Activated CD4-positive, CD25-positive, alpha-beta regulatory T cell treated with anti-CD3 and anti-CD28 coated beads, Interleukin-2, amount 50 U/mL, for 72 hours (primary cell): Measurements from ENCODE around the gene SPACDR.

Source experiments
- DNase-seq: peaks from one replicate; pipeline ENCODE4 v3.0.0; 2021

The SPACDR gene

DNA sequence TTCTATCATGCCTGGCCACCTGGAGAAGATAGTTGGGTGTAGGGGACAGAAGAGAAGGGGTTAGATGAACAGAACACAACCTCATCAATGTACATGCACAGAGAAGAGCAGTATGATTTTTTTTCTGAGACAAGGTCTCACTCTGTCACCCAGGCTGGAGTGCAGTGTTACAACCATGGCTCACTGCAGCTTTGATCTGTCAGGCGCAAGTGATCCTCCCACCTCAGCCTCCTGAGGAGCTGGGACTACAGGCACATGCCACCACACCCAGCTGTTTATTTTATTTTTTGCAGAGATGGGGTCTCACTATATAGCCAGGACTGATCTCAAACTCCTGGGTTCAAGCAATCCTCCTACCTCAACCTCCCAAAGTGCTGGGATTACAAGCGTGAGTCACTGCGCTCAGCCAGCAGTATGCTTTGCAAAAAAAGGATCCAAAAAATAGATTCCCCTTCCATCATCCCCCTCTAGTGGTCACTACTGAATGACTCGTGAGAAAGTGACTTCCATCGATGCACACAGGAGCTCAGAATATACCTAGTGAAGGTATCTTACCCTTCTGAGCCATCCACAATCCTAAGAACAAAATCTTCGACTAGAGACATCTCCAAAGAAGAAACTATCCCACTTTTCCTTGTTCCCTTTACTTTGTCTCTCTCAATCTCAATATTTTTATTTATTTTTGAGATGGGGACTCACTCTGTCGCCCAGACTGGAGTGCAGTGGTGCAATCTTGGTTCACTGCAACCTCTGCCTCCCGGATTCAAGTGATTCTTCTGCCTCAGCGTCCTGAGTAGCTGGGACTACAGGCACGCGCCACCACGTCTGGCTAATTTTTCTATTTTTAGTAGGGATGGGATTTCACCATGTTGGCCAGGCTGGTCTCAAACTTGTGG lies 56.5 kb downstream of the SPACDR start:
- no peak for DNase-seq

- DNase-seq, result no peak
Observed at GRCh38 chr7:100406767-100407166, 57.3 kb downstream of the SPACDR start.
